T follicular helper cell (primary cell): ENCODE data around the gene DSE.

Experiments
- DNase-seq: peaks from one replicate; pipeline ENCODE4 v3.0.0-alpha.2; 2020; ENCODE audit warnings: low read depth

DSE gene

DNA sequence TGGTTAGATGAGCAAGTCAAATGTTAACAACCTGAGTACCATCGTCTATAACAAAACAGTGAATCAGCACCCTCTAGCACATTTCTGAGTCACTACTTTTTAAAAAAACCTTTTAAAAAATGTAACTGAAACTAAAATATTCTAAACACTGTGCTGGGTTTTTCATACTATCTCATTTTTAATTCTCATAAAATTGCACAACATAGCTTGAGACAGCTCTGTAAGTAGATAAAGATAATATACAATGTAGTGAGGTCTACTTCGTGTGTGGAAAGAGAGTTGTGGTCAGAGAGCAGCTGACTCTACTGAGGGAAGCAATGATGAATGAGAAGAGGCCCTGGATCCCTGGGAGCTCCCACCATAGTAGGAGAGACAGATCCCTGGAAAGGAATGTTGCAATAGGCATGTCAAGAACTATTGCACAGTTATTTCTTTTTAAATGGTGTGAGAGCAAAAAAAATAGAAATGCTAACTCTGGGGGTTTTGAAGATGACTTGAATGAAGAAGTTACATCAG is 76.8 kb downstream of the DSE start:
- DNase-seq = no peak

DNA sequence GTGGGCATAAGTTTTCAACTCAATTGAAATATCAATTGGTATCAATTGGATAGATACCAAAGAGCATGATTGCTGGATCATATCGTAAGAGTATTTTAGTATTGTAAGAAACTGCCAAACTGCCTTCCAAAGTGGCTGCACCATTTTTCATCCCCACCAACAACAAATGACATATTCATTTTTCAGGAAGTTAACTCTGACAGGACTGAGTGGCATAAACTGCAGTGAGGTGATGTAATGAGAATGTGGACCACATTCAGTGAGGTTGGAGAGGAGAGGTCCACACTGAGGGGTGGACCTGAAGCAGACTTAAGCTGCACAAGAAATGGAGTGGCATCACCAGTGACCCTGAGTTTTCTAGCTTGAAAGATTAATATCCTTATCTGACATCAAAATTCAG is 78.8 kb downstream of the DSE start:
- DNase-seq = no peak

DNA sequence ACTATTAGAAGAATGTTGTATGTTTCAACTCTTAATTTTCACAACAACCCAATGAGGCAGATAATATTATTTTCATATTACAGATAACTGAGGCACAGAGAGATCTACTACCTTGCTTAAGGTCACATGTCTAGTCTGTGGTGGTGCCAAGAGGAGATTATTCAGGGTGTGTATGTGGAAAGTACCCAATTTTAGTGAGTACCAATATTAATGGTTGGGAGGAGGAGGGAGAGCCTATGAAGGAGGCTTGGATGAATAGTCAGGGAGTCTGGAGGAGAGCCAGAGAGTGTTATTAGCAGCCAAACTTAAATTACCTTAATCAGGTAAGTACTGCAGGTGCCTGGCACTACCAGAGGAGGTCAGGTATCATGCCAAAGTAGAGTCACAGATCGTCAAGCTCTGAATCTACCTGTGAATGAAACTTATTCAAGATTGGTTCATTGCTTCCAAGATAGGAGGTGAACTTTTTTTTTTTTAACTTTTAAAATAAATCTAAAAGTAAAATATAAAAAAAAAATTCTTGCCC is 79.5 kb downstream of the DSE start:
- no peak for DNase-seq

DNA sequence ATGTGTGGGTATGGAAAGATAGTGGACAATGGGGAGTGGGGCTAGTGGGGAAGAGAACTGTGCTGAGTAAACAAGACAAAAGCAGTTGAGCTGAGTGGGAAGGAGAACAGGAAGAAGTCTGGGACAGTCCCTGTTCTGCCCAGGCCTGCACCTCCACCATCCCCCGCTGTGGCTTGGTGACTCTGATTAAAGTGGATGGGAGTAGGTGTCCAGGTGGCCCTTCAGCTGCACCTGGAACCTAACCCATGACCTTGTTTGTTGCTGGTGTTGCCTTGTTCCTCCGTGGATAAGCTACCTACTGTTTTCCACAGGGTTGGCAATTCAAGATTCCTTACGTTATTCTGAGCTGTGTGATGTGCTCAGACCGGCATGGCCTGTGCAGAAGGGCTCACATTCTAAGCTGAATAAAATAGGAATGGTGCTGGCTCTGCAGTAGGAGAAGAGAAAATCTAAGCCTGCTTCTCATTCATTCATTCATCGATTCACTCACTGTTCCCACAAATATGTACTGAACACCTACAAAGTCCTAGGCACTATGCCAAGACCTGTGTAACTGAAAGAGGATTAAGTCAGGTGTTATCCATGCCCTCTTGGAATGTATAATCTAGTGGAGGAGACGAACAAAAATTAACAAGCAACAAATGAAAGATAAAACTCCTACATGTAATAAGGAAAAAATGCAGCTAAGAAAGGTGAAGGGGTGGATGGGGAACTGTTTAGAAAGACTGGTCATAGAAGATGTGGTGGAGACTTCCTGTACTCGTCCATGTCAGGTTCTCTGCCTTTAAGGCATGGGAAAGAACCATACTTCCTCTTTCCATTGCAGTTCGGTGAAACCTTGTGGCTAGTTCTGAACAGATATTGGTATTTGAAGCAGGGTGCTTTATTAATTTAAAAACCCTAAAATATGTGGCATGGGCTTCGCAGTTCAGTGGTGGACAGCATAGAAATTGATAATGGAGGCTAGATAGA is 80.3 kb downstream of the DSE start:
- no peak for DNase-seq

DNA sequence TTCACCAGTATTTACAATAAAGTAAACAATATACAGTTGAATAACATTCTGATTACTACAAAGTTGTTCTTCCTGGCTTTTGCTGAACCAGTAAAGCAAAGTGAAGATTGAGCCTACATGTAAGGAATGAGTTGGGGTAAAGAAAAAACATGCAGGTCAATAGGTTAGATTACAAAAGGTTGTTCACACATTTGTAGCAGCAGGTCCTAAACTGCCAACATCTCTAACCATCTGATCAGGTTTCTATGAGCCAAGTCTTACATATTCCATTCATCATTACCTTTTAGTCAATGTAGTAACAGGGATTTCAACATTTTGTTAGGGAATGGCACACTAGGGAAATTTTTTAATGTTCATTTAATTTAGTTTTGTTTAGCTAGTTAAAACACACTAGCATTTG is 81.2 kb downstream of the DSE start:
- DNase-seq = no peak

DNA sequence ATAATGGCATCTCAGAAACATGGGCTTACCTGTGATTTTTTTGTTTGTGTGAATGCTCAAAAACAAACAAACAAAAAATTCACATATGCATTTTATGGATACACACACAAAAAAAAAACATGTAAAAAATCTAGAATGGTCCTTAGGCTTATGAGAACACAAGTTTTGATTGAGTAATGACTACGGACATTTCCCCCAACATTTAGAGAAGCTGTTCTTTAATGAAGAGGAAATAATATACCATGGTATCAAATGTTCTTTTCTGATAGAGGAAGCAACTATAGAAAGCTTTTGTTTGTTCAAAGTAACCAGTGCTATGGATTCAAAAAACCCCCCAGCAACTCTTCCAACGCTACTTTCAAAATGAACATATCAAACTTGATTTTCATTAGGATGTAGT is 81.8 kb downstream of the DSE start:
- DNase-seq = no peak

DNA sequence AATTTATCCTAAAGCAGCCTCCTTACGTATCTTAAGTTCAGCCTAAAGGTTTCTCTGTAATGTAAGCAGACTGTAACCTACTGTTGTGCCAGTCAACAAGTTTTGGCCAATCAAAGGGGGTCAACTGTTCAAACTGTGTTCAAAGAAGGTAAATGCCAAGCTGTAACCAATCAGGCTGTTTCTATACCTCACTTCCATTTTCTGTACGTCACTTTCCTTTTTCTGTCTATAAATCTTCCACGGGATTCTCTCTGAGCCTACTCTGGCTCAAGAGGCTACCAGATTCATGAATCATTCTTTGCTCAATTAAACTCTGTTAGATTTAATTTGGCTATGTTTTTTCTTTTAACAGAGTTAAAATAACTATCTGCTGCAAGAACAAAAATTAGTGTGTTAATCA is 85.4 kb downstream of the DSE start:
- no peak for DNase-seq

DNA sequence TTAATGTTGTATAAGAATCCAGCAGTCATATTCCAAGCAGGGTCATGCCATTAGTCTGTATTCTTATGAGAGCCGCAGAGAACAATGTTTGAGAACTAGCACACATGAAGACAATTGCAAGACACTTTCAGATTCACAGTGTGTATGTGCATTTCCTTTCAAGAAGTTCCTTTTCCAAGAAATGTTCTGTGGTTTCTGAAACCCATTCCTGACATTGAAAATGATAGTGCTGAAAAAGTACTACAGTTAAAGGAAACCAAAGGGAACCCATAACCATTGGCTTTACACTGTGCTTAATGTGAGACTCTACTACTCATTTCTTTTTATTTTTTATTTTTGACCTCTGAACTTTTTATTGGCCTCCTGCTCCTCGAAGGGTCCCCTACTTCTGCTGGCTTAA is 86.2 kb downstream of the DSE start:
- no peak for DNase-seq

DNA sequence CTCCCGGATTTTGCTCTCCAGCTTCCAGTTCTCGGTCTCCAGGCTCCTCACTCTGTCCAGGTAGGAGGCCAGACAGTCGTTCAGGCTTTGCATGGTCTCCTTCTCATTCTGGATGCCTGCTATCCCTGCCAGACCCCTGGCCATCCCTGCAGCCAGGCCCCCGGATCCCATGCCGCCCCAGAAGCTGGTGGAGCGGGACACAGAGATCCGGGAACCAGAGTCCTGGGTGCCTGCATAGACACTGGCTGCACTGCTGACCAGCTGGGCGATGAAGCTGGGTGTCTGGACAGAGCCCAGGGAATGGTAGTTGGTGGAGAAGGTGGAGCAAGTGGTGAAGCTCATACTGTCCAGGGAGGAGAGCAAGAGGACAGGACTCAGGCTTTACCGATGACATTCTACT is 87.5 kb downstream of the DSE start:
- no peak for DNase-seq

DNA sequence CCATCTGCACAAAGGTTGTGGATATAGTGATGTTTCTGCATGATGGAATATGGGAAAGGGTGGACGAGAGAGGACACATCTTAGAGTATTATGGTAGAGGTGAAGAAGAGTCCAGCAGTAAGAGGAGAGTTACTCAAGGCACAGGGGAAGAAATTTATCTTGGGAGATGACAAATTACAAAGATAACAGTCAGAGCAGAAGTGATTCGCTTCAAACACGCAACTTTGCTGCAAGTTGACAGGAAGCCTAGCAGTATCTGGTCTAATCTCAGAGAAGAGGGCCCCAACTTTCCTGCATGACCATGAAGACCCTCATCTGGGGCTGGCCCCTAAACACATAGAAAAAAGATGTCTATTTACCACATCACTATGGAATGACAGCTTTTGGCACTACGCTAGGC is 89.2 kb downstream of the DSE start:
- DNase-seq = no peak

DNA sequence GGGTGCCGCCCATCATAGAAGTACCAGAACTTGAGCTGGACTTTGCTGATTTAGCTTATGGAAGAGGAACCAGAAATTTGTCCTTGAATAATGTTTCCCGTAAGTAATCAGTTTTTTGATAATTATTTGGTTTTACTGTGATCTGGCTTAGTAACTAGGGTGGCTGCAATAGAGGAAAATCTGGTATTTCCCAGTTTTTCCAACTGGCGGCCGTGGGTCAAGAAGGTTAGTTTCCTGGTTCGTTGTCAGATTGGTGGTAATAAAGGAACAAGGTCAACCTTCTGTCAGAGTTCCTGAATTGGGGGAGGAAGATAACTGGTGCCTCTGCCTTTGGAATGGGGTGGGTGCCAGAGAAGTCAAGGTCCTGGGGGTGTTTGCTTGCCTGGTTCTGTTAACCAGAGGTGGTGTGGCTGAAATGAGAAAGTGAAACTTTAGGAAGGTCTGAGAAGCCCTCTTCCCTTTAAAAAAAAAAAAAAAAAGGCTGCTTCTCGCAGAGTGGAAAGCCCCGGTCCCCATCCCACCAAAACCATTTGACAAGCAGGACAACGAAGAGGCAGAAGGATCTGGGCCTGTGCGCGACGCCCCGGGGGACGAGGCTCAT is 90.7 kb downstream of the DSE start, which contains the start of gene CALHM6:
TSS of gene CALHM6 (plus strand) at position 45 of the 601 bp plus-strand sequence. CDS start at position 600, 555 bp downstream.
- no peak for DNase-seq

DNA sequence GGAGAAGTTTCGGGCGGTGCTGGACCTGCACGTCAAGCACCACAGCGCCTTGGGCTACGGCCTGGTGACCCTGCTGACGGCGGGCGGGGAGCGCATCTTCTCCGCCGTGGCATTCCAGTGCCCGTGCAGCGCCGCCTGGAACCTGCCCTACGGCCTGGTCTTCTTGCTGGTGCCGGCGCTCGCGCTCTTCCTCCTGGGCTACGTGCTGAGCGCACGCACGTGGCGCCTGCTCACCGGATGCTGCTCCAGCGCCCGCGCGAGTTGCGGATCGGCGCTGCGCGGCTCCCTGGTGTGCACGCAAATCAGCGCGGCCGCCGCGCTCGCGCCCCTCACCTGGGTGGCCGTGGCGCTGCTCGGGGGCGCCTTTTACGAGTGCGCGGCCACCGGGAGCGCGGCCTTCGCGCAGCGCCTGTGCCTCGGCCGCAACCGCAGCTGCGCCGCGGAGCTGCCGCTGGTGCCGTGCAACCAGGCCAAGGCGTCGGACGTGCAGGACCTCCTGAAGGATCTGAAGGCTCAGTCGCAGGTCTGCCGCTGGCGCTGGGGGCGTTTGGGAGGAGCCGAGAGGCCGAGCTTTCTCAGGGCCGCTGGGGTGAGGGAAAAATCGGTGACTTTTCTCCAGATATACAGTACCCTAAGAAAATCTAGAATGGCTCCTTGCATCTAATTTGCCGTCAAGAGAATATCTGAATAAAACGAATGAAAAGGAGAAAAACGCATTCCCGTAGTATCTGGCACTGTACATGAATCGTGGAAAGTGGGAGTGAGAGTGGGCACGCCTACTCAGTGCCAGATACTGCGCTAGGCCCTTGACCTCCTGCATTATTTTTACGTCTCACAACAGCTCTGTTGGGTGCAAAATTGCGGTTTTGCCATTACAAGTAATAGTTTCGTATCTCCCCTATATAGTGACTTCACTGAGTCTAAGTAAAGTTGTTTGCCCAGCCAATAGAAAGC is 91.5 kb downstream of the DSE start:
- DNase-seq = peak; percentile 14

DNA sequence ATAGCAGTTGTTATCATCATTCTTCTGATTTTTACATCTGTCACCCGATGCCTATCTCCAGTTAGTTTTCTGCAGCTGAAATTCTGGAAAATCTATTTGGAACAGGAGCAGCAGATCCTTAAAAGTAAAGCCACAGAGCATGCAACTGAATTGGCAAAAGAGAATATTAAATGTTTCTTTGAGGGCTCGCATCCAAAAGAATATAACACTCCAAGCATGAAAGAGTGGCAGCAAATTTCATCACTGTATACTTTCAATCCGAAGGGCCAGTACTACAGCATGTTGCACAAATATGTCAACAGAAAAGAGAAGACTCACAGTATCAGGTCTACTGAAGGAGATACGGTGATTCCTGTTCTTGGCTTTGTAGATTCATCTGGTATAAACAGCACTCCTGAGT is 92.6 kb downstream of the DSE start:
- no peak for DNase-seq

DNA sequence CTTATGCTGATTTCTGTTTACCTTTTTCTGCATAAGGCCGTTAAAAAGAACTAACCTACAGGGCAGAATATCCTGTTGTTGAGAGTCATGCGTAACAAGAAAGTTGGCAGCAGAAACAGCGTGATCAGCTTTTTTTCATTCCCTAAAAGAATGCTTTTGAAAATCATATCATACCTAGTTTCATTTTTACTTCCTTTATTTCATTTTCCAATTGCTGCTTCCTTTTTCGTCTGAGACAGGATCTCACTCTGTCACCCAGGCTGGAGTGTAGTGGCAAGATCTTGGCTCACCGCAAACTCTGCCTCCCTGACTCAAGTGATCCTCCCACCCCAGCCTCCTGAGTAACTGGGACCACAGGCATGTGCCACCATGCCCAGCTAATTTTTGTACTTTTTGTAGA is 94.5 kb downstream of the DSE start:
- DNase-seq = no peak

DNA sequence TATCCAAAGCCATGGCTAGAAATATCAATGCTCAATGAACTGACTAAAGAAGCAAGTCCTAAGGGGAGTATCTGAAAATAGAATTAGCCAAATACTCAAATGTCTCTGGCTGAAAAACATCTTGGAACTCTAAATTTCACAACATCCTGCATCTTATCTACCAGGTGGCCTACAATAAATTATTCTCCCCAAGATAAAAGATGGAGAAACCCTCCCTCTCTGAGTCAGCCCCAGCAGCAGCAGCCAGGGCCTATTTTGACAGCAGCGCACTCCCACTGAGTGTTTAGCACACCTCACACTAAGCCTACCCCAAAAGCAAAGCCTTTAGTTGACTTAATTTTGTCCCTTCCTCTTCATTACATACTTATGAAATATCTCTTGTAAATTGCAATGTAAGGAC is 96.3 kb downstream of the DSE start:
- no peak for DNase-seq

DNA sequence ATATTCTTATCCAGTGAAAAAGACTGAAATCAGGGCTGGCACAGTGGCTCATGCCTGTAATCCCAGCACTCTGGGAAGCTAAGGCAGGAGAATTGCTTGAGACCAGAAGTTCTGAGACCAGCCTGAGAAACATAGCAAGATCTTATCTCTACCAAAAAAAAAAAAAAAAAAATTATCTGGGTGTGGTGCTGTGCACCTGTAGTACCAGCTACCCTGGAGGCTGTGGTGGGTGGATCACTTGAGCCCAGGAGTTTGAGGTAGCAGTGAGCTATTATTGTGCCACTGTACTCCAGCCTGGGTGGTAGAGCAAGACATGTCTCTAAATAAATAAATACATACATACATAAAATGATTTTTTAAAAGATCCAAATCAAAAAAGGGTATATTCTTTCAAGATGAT is 96.8 kb downstream of the DSE start:
- no peak for DNase-seq

DNA sequence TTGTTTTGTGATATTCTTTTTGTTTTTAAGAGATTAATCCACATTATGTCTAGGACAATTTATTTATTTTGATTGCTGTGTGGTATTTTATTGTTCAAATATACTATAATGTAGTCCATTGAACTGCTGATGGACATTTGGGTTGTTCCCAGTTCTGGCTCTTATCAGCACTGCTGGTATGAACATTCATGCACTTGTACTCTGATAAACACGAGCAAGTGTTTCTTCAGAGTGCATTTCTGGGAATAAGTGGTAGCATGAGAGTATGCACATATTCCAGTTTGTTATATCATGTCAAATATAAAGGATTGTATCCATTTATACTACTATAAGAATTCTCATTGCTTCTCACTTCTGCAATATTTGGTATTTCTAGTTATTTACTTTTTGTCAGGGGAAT is 97.5 kb downstream of the DSE start:
- DNase-seq = no peak

DNA sequence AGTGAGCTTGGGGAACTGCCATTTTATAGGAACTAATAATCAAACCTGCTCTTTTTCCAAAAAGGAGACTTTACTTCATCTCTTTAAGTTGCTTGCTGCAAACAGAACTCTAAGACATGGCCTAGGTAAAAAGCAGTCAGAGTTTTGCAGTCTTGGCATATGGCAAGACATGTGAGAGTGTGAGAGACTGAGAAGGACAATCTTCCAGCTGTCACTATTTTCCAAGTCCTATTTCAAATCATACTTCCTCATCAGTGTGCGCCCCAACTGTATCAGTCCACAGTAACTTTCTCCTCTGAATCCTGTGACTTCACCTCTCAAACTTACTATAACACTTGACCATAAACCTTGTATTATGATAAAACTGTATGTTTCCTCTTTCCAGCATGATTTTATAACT is 100.8 kb downstream of the DSE start:
- no peak for DNase-seq

DNA sequence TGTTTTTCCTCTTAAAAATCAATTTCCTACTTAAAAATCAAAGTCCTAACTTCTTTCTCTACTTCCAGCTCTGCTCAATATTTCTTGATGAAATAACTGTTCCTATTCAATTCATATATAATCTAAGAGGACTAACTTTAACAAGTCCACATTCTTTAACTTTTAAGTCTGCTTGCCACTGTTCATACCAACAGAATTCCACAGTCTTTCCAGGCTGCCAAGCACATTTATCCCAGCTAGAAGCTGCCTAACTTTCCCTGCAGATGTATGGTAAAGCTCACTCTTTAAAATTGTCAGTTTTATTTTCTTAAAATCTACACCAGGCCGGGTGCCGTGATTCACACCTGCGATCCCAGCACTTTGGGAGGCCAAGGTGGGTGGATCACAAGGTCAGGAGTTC is 102.0 kb downstream of the DSE start:
- no peak for DNase-seq

DNA sequence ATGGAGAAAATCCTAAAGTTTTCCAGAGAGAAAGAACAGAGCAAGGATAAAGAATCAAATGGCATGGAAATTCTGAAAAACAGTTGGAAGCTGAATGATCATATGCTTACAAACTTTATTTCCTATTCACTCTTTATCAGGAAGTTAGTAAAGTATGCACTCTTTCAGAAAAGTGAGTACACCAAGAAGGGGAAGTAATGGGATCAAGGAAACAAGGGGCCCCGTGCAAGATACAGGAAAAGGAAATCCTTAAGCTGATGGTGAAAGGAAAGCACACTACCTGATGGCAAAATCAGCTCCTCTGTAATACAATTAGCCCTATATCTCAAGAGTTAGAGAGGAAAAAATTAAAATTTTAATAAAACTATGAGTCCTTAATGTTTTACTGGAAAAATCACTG is 104.4 kb downstream of the DSE start:
- no peak for DNase-seq

DNA sequence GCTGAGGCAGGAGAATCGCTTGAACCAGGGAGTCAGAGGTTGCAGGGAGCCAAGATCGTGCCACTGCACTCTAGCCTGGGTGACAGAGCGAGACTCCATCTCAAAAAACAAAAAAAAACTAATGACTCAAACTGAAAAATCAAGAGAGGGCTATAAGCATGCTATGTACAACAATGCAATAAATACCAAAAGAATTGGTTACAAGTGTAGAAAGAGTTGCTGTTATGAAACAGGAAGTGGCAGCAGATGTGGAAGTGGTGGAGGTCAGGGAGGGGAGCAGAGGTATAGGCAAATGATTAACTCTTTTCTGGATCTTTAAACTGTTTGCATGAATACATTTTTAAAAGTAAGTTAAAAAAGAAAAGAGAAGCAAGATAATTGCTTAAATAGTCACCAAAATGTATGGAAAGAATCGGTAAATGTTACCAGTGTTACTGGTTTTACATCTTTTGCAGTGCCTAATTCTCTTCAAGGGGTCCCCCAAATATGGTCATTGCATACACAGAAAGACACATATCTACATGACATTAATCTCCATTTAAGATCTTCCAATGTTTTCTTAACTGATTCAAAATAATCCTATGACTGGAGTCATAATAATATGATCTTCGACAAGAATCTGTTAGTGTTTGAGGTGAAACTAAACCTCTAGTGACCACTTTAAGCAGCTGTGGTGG is 105.4 kb downstream of the DSE start:
- no peak for DNase-seq
